ENCODE results near the gene F11R. TPM values are rescaled to one million over a fixed set of nuclear protein-coding genes. Genes with fewer than 3 reads are reported as not detected.

F11R gene
- total and polyA plus RNA-seq, 2 donors (not counting 1 experiment from before 2014, with no cell fraction given) = 16.4 to 17.3 TPM

GRCh38 chr1:160978510-160978927, 42.4 kb downstream of the F11R start:
- Histone ChIP-seq H3K27ac (ENCODE audit: low read length in 2 of 2) (no peak overlapping the region), H3K27me3 (replicated peaks in 1 of 4; ENCODE audit: control extremely low read depth in 1 of 4, control insufficient read depth in 3 of 4, insufficient read depth in 4 of 4, low read length in 3 of 4) (peaks cover 0 to 15% (median 9%) of the 10 kb centered on the region in 4 experiments), H3K9me3 (ENCODE audit: control extremely low read depth in 1 of 3, control insufficient read depth in 2 of 3, insufficient read depth in 1 of 3, low read length in 2 of 3) (no peaks in the 10 kb centered on the region), H3K79me2 (ENCODE audit: control insufficient read depth, insufficient read depth, low read length) (no peaks in the 10 kb centered on the region), H4K20me1 (ENCODE audit: control insufficient read depth, insufficient read depth, low read length, poor library complexity, severe bottlenecking) (no peaks in the 10 kb centered on the region), H3K4me3 (ENCODE audit: control extremely low read depth in 1 of 5, extremely low read depth in 1 of 5, insufficient read depth in 1 of 5, low read depth in 2 of 5, low read length in 4 of 5) (no peak overlapping the region), H3K4me2 (replicated peaks; ENCODE audit: low read depth, low read length, poor library complexity, severe bottlenecking) (no peak overlapping the region), H2AFZ (ENCODE audit: insufficient read depth, low read depth, low read length, poor library complexity, severe bottlenecking) (no peak overlapping the region), H3K36me3 (replicated peaks in 1 of 2; ENCODE audit: control extremely low read depth in 1 of 2, control insufficient read depth in 1 of 2, extremely low read depth in 1 of 2, insufficient read depth in 2 of 2, low read length in 1 of 2) (no peaks in the 10 kb centered on the region), H3K9ac (ENCODE audit: low read length) (no peak overlapping the region), H3K4me1 (ENCODE audit: control insufficient read depth in 2 of 2, insufficient read depth in 2 of 2, low read length in 2 of 2) (peaks cover 11 to 13% of the 10 kb centered on the region in 2 donors)
- no CpG with 5 or more reads among the region's 11 CpGs for WGBS (ENCODE audit: insufficient coverage)
- TF ChIP-seq EZH2 (IDR thresholded peaks at IDR 0.05; ENCODE audit: borderline replicate concordance, insufficient read depth, low read depth, low read length, poor library complexity, severe bottlenecking) = no peak
- TF ChIP-seq CTCF (IDR thresholded peaks at IDR 0.05) = no peak
- ChIA-PET CTCF (interaction anchor here (0.9 to 2.2 kb wide), 2 partner anchors 12 to 69 kb away, joined by 3 to 7 read pairs; no protein-coding TSS in a partner anchor), POLR2A (no interaction called here)
- H3K4me1 Mint-ChIP-seq = peaks cover 11% of the 10 kb centered on the region
- DNase-seq = no peak
- H3K27ac Mint-ChIP-seq = no peak overlapping the region
- intact Hi-C loops (cut with micrococcal nuclease) = no loop called here
- no peaks in the 10 kb centered on the region for H3K9me3 Mint-ChIP-seq (ENCODE audit: insufficient read depth)
- no peak overlapping the region for H3K4me3 Mint-ChIP-seq
- no peak for ATAC-seq (ENCODE audit: low read depth)
- peaks cover 38% of the 10 kb centered on the region for H3K27me3 Mint-ChIP-seq

- Mint-ChIP-seq H3K4me3 (no peak overlapping the region), H3K27me3 (peaks cover 16% of the 10 kb centered on the region), H3K4me1 (no peaks in the 10 kb centered on the region), H3K9me3 (ENCODE audit: insufficient read depth) (no peaks in the 10 kb centered on the region), H3K27ac (no peak overlapping the region)
- no peak overlapping the region for H3K27ac ChIP-seq (ENCODE audit: low read length in 2 of 2)
- no peaks in the 10 kb centered on the region for H3K36me3 ChIP-seq (replicated peaks in 1 of 2; ENCODE audit: control extremely low read depth in 1 of 2, control insufficient read depth in 1 of 2, extremely low read depth in 1 of 2, insufficient read depth in 2 of 2, low read length in 1 of 2)
- no peak for DNase-seq
- no peak for TF ChIP-seq CTCF (IDR thresholded peaks at IDR 0.05)
- H3K79me2 ChIP-seq (ENCODE audit: control insufficient read depth, insufficient read depth, low read length) = no peaks in the 10 kb centered on the region
- no peak for ATAC-seq (ENCODE audit: low read depth)
- peaks cover 0 to 3% (median 0%) of the 10 kb centered on the region in 4 experiments for H3K27me3 ChIP-seq (replicated peaks in 1 of 4; ENCODE audit: control extremely low read depth in 1 of 4, control insufficient read depth in 3 of 4, insufficient read depth in 4 of 4, low read length in 3 of 4)
- no peak overlapping the region for H3K9ac ChIP-seq (ENCODE audit: low read length)
- ChIA-PET CTCF (interaction anchor here (1.0 kb wide), 1 partner anchor 15 kb away, joined by 3 read pairs; no protein-coding TSS in a partner anchor), POLR2A (no interaction called here)
- no peak overlapping the region for H2AFZ ChIP-seq (ENCODE audit: insufficient read depth, low read depth, low read length, poor library complexity, severe bottlenecking)
- no peak overlapping the region for H3K4me2 ChIP-seq (replicated peaks; ENCODE audit: low read depth, low read length, poor library complexity, severe bottlenecking)
- H4K20me1 ChIP-seq (ENCODE audit: control insufficient read depth, insufficient read depth, low read length, poor library complexity, severe bottlenecking) = no peaks in the 10 kb centered on the region
- no CpG with 5 or more reads among the region's 2 CpGs for WGBS (ENCODE audit: insufficient coverage)
- no peak overlapping the region for H3K4me3 ChIP-seq (ENCODE audit: control extremely low read depth in 1 of 5, extremely low read depth in 1 of 5, insufficient read depth in 1 of 5, low read depth in 2 of 5, low read length in 4 of 5)
- no peaks in the 10 kb centered on the region for H3K4me1 ChIP-seq (ENCODE audit: control insufficient read depth in 2 of 2, insufficient read depth in 2 of 2, low read length in 2 of 2)
- H3K9me3 ChIP-seq (ENCODE audit: control extremely low read depth in 1 of 3, control insufficient read depth in 2 of 3, insufficient read depth in 1 of 3, low read length in 2 of 3) = no peaks in the 10 kb centered on the region
- intact Hi-C loops (cut with micrococcal nuclease) = no loop called here
Measured at GRCh38 chr1:160975026-160975425, 45.9 kb downstream of the F11R start.
